ENCODE data around the gene TMEM239.

DNA sequence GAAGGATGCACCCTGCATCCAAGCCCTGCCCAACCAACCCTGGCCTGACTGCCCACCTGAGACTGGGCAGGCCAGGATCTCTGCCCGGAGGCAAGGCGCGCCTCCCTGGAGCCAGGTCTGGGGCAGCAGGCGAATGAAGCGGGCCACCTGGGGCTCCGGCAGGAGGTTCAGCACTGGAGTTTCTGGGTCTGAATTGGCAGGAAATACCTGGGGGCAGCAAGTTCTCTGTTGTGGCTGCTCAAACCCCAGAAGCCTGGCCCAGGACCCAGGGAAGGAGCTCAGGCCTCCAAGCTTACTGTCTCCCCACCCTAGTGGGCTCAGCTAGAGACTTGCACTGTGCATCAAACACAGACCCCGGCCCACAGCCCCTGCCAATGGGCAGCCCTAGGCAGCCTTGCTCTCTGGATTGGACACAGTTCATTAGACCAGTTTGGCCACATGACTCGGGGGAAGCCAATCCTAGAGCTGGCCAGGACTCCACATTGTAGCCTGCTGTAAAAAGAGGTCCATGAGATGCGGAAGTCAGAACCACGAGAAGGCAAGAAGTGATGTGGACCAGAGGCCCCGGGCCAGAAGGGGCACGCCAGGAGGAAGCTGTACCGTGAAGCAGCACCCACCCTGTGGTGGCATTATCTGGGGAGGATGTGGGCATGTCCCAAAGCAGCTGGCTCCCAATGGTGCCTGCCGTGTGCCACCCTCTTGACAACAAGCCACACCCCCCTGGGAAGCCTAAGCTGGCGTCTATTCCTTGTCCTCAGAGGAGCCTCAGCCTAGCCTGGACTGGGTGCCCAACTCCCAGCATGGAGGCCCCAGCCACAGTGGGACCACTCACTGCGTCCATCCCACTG is 18.8 kb upstream of the TMEM239 start:
- TF ChIP-seq, protein P1, sequence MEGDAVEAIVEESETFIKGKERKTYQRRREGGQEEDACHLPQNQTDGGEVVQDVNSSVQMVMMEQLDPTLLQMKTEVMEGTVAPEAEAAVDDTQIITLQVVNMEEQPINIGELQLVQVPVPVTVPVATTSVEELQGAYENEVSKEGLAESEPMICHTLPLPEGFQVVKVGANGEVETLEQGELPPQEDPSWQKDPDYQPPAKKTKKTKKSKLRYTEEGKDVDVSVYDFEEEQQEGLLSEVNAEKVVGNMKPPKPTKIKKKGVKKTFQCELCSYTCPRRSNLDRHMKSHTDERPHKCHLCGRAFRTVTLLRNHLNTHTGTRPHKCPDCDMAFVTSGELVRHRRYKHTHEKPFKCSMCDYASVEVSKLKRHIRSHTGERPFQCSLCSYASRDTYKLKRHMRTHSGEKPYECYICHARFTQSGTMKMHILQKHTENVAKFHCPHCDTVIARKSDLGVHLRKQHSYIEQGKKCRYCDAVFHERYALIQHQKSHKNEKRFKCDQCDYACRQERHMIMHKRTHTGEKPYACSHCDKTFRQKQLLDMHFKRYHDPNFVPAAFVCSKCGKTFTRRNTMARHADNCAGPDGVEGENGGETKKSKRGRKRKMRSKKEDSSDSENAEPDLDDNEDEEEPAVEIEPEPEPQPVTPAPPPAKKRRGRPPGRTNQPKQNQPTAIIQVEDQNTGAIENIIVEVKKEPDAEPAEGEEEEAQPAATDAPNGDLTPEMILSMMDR (conservative IDR thresholded peaks at IDR 0.05 in 1 of 2, IDR thresholded peaks at IDR 0.05 in 1 of 2; ENCODE audit: extremely low read depth in 1 of 2, insufficient read depth in 1 of 2, low read depth in 1 of 2, low read length in 2 of 2) = no peak
- no peak for TF ChIP-seq EZH2 (IDR thresholded peaks at IDR 0.05; ENCODE audit: borderline replicate concordance, low read length)
